ENCODE measurements around the gene SLC52A1.
"Not testable (repeated sequence)": the region's sequence is repeated elsewhere in the genome, so short reads cannot be mapped to it uniquely, and the experiment has no call there.

The SLC52A1 gene

GRCh38 chr17:5035315-5035714 is at the start of gene SLC52A1:
SLC52A1 (minus strand) TSS chr17:5035426; CDS start chr17:5034606, 820 bp downstream.
- DNase-seq, result no peak

DNA sequence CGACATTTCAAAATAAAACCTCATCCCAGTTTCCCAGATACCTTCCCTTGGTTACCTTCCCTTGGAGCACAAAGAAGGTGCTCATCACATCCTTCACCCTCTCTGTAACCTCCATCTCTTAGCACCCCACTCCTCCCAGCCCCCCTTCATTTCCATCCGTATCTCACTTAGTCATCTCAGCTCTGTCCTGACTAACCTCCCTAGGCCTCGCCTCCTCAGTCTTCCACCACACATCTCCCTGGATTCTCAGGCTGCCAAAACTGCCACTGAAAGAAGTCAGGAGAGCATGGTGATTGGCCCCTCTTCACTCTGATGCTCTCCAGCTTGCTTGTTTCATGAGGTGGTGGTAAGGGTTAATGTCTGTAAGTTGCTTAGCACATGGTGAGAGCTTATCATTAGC is 45.4 kb upstream of the SLC52A1 start:
- DNase-seq, result no peak

- no peak for DNase-seq
Measured at GRCh38 chr17:5078106-5079028, 43.1 kb upstream of the SLC52A1 start, which contains the start of gene ZFP3. ZFP3 (plus strand) TSS chr17:5078467; CDS start chr17:5091505, 13,038 bp downstream.

DNA sequence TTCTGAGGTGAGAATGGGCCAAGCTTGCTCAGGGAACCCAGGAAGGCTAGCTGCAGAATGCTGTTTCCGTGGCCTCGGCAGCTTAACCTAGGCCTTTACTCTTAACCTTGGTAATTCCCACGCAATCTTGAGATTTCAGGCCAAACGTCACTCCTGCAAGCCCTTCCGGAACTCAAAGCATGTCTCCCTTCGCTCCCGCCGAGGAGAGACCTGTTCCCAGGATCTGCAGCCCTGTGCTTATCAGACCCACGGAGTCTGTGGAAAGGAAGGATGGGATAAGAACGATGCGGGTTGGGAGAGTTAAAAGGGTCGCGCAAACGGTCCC is 42.5 kb upstream of the SLC52A1 start:
- DNase-seq, result no peak

GRCh38 chr17:5077275-5077674 is 42.0 kb upstream of the SLC52A1 start:
- DNase-seq, result not testable (repeated sequence)

- DNase-seq, result not testable (repeated sequence)
Measured at GRCh38 chr17:5075472-5075871, 40.2 kb upstream of the SLC52A1 start.

DNA sequence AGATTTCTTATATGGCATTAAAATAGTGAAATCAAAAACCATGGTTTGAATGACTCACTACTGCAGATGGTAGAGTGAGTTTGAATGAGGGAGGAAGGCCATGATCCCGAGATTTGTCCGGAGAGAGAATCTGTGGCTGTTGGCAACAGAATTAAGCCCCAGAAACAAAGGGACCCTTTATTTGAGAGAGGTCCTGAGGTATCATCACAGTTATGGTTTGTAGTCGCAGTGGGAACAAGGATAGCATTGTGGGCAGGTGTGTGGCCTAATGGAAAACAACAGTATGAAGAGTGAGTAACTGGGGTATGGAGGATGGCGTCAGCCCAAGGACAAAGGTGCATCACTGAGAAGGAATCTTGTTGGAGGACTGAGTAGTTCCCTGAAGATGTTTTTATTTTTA is 34.5 kb upstream of the SLC52A1 start:
- DNase-seq, result no peak

- DNase-seq, result no peak
Measured at GRCh38 chr17:5068236-5068635, 33.0 kb upstream of the SLC52A1 start.

GRCh38 chr17:5065227-5065744 is 30.1 kb upstream of the SLC52A1 start:
- DNase-seq, result no peak

DNA sequence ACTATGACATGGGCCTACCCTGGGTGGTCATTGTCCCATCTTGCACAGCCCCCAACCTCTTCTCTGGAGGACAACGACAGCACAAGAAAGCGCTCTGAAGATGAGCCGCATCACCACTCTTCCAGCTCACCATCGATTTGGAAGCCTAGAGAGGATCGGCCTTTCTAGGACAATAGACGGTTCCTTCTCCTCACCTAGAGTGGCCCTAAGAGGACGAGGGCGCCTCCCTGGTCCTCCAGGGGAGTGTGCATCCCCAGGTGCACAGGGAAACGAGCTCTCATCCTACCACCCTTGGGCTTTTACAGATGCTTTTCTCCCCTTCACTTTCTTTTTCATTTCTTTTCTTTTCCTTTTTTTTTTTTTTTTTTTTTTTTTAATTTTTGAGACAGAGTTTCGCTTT is 20.3 kb upstream of the SLC52A1 start:
- DNase-seq, result no peak

DNA sequence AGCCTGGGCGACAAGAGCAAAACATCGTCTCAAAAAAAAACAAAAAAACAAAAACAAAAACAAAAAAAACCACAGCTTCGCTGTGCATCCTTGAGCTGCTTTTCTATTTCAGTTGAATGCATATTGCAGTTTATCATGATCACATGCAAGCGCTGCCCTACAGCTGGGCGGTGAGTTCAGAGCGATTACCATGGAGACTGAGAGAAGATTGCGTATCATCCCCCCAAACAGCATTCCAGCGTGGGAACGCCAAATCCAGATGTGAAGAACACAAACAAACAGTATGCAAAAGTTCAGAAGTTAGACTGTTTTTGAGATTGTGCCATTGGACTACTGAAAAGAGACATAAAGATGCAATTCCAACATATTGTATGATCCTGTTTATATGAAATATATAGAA is 15.1 kb upstream of the SLC52A1 start:
- DNase-seq, result no peak

DNA sequence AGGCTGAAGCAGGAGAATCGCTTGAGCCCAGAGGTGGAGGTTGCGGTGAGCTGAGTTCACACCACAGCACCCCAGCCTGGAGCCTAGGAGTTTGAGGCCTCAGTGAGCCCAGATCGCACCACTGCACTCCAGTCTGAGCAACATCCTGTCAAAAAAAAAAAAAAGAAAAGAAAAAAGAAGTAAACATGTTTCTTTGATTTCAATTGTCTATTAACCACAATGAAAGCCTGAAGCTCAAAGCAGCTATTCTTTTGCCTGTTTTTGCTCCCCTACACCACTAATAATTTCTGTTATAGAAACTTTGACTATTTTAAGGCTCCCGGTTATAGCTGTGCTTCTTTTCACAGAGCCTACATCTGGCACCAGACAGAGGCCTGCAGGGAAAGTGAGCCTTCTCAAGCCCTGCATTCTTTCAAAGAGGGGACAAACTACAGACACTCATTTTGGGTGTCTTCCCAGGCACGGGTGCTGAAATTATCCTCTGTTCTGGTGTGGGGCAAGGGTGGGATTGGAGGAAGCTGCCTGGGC is 14.2 kb upstream of the SLC52A1 start:
- DNase-seq, result no peak

GRCh38 chr17:5047446-5047845 is 12.2 kb upstream of the SLC52A1 start:
- DNase-seq, result no peak

GRCh38 chr17:5045496-5045895 is 10.3 kb upstream of the SLC52A1 start:
- no peak for DNase-seq

GRCh38 chr17:5044630-5045029 is 9.4 kb upstream of the SLC52A1 start:
- DNase-seq, result no peak

DNA sequence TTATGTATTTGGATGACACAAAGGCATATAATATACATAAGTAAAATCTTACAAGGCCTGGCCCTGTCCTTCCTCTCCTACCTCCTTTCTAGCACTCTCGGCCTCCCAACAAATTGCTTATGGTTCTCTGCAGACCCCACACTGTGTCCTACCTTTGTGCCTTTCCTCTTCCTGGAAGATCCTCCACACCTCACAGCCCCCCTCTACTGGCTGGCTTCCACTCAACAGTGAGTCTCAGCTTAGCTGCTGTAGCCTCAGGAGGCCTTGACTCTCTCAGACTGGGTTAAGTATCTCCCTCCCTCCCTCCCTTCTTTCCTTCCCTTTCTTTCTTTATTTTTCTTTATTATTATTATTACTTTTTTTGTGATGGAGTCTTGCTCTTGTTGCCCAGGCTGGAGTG is 8.3 kb upstream of the SLC52A1 start:
- DNase-seq, result no peak

- DNase-seq, result no peak
Measured at GRCh38 chr17:5042157-5043022, 7.2 kb upstream of the SLC52A1 start.

DNA sequence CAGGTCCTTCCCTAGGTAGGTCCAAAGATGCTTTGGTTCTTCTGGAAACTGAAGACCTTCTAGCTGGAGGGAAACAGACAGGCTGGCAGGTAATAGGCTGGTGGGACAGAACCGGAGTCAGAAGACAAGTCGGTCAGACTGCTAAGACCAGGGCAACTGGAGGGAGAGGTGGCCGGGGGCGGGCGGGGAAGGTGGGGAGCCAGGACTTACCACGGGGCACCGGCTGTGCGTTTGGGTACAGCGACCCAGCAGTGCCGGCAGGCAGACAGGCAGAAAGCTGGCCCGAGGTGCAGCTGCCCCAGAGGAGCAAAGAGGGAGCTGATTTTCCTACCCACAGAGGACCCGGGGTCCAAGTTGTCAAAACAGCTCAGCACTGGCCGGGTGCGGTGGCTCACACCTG is 575 bp downstream of the SLC52A1 start:
- no peak for DNase-seq

DNA sequence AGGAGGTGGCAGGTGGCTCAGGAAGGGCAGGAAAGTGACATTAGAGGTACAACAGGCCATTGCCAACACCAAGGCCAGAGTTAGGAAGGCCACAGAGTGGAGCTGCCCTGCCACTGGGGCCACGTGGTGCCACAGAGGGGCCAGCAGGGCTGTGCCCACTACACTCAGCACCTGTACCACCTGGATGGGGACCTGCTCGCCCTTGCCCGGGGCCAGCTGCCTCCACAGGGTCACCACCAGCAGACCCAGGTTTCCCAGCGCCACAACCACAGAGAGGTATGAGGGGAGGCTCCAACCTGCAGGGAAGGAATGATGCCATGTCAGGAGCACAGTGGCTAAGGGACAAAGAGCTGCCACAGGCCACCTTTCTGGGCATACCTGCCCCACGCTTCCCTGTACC is 1.2 kb downstream of the SLC52A1 start:
- DNase-seq, result no peak

DNA sequence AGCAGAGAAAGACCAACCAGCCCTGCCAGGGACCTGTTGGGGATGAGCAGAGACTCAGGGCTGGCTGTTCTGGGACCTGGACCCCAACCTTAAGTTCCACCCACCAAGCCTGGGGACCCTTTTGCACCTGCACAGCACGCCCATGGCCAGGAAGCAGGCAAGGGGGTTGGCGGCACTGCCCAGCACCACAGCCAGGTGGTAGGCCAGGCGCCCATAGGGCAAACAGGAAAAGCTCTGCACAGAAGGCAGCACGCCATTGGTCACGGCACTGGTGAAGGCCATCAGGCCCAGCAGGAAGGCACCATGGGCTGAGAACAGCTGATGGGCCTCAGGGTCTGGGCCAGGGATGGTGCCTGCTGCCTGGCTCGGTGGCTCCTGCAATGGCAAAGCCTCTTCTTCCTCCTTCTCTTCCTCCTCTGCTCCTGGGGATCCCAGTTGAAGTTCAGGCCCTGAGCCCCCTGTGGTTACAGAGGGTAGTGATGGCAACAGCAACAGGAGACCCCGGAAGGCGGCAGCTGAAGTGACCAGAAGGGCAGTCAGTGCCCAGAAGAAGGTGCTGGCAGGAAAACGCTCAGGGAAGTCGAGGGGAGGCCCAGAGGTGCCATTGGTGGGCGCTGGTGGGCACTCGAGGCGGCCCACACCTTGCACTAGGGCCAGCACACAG is 1.7 kb downstream of the SLC52A1 start:
- DNase-seq, result no peak

GRCh38 chr17:5032865-5033264 is 2.4 kb downstream of the SLC52A1 start:
- no peak for DNase-seq

- DNase-seq, result peak; percentile 46
Measured at GRCh38 chr17:5031365-5032082, 3.7 kb downstream of the SLC52A1 start.
